Neuronal stem cell (in vitro differentiated cells): ENCODE data around the gene TSBP1.
"Not testable (repeated sequence)": the region's sequence is repeated elsewhere in the genome, so short reads cannot be mapped to it uniquely, and the experiment has no call there.

Source experiments
- DNase-seq: peaks from one replicate; pipeline ENCODE4 v3.0.0-alpha.2; 2013; ENCODE audit warnings: low spot score
- H2AFZ ChIP-seq: one replicate; pipeline ENCODE4 v1.6.1; 2013; ENCODE audit warnings: mild to moderate bottlenecking, low read length, inconsistent platforms
- H2AK5ac ChIP-seq: 2 replicates; pipeline ENCODE4 v1.6.1; 2013; ENCODE audit warnings: low read depth, mild to moderate bottlenecking, inconsistent platforms, low read length, moderate library complexity, mixed read lengths
- H2BK120ac ChIP-seq: 2 replicates; pipeline ENCODE4 v1.6.1; 2013; ENCODE audit warnings: low read depth, mild to moderate bottlenecking, inconsistent platforms, low read length, moderate library complexity, mixed read lengths
- H2BK12ac ChIP-seq: one replicate; pipeline ENCODE4 v1.6.1; 2013; ENCODE audit warnings: low read length, inconsistent platforms
- H2BK15ac ChIP-seq: 2 replicates; pipeline ENCODE4 v1.6.1; 2013; ENCODE audit warnings: mild to moderate bottlenecking, low read length, inconsistent platforms, mixed read lengths
- H2BK5ac ChIP-seq: one replicate; pipeline ENCODE4 v1.6.1; 2013; ENCODE audit warnings: inconsistent platforms, mild to moderate bottlenecking, low read length, moderate library complexity
- H3K14ac ChIP-seq: one replicate; pipeline ENCODE4 v1.6.1; 2013; ENCODE audit warnings: low read length, inconsistent platforms
- H3K18ac ChIP-seq: 2 replicates; pipeline ENCODE4 v1.6.1; 2013; ENCODE audit warnings: low read length, inconsistent platforms
- H3K23ac ChIP-seq: 2 replicates; pipeline ENCODE4 v1.6.1; 2013; ENCODE audit warnings: low read depth, mild to moderate bottlenecking, mixed read lengths, low read length, inconsistent platforms; ENCODE audit not compliant: poor library complexity
- H3K27ac ChIP-seq: replicated peaks from 3 replicates; pipeline ENCODE4 v1.5.1; 2013; ENCODE audit warnings: low read length, inconsistent platforms
- H3K27me3 ChIP-seq, 3 experiments: 2 replicates each; pipeline ENCODE4 v1.6.1; 2013; ENCODE audit warnings: low read length in 3 of 3, mild to moderate bottlenecking in 2 of 3, inconsistent platforms in 1 of 3, low read depth in 1 of 3, mixed read lengths in 1 of 3, moderate library complexity in 1 of 3; ENCODE audit not compliant: control insufficient read depth in 3 of 3, insufficient read depth in 3 of 3
- H3K36me3 ChIP-seq, 2 donors: replicated peaks in 1 of 2; 2 replicates each; pipeline ENCODE4 v1.6.1; 2013; ENCODE audit warnings: low read length in 2 of 2; ENCODE audit not compliant: control insufficient read depth in 2 of 2, insufficient read depth in 2 of 2
- H3K4ac ChIP-seq: 2 replicates; pipeline ENCODE4 v1.6.1; 2013; ENCODE audit warnings: inconsistent platforms, mild to moderate bottlenecking, low read length, moderate library complexity
- H3K4me1 ChIP-seq, 2 donors: 1 replicate in 1 of 2; 2 replicates in 1 of 2; pipeline ENCODE4 v1.6.1; 2013; ENCODE audit warnings: low read length in 2 of 2, low read depth in 1 of 2; ENCODE audit not compliant: control insufficient read depth in 2 of 2, insufficient read depth in 1 of 2
- H3K4me2 ChIP-seq: one replicate; pipeline ENCODE4 v1.6.1; 2013; ENCODE audit warnings: mild to moderate bottlenecking, low read length, inconsistent platforms; ENCODE audit not compliant: insufficient read depth, poor library complexity, severe bottlenecking
- H3K4me3 ChIP-seq, 2 donors: 2 replicates each; pipeline ENCODE4 v1.5.1; 2013; ENCODE audit warnings: low read length in 2 of 2, mild to moderate bottlenecking in 2 of 2, inconsistent platforms in 1 of 2, moderate library complexity in 1 of 2
- H3K79me1 ChIP-seq: one replicate; pipeline ENCODE4 v1.6.1; 2013; ENCODE audit warnings: low read depth, mild to moderate bottlenecking, inconsistent platforms, low read length, moderate library complexity
- H3K9ac ChIP-seq: one replicate; pipeline ENCODE4 v1.6.1; 2013; ENCODE audit warnings: mild to moderate bottlenecking, low read depth, low read length, inconsistent platforms; ENCODE audit not compliant: poor library complexity
- H3K9me3 ChIP-seq, 2 donors: replicated peaks in 1 of 2; 2 replicates each; pipeline versions ENCODE3 to v1.6.1; 2013; ENCODE audit warnings: low read length in 2 of 2, mild to moderate bottlenecking in 2 of 2, inconsistent platforms in 1 of 2, low read depth in 1 of 2, mixed read lengths in 1 of 2, moderate library complexity in 1 of 2; ENCODE audit not compliant: control insufficient read depth in 2 of 2, insufficient read depth in 1 of 2
- H4K8ac ChIP-seq: one replicate; pipeline ENCODE4 v1.6.1; 2013; ENCODE audit warnings: low read depth, mild to moderate bottlenecking, inconsistent platforms, low read length, moderate library complexity
- H4K91ac ChIP-seq: one replicate; pipeline ENCODE4 v1.6.1; 2013; ENCODE audit warnings: low read length, low read depth, mild to moderate bottlenecking, inconsistent platforms; ENCODE audit not compliant: poor library complexity
- WGBS, 2 donors: extraction: QIAGEN DNeasy Blood & Tissue Kit; methylation state at CpG; one replicate each; pipeline ENCODE4 v1.1.7; 2013; ENCODE audit warnings: missing lambda C conversion rate in 2 of 2, mixed read lengths in 1 of 2; ENCODE audit not compliant: insufficient read length in 2 of 2, insufficient replicate concordance in 1 of 2; ENCODE audit errors: extremely low coverage in 2 of 2; 5-methylcytosine and 5-hydroxymethylcytosine counted together

Gene TSBP1

GRCh38 chr6:32359225-32359624 is 12.5 kb downstream of the TSBP1 start:
- H4K8ac ChIP-seq, H2AFZ ChIP-seq, H2BK12ac ChIP-seq, H3K4ac ChIP-seq, H3K9me3 ChIP-seq, H3K18ac ChIP-seq, H3K9ac ChIP-seq, H2BK5ac ChIP-seq, H3K4me3 ChIP-seq, H3K27ac ChIP-seq, H3K4me2 ChIP-seq, H2AK5ac ChIP-seq, H3K4me1 ChIP-seq, H3K23ac ChIP-seq, H3K27me3 ChIP-seq, H2BK120ac ChIP-seq, H3K36me3 ChIP-seq, H3K14ac ChIP-seq, H3K79me1 ChIP-seq, DNase-seq, H2BK15ac ChIP-seq, H4K91ac ChIP-seq: not testable (repeated sequence)
- no CpG with 5 or more reads among the region's 1 CpG for WGBS, 2 donors

DNA sequence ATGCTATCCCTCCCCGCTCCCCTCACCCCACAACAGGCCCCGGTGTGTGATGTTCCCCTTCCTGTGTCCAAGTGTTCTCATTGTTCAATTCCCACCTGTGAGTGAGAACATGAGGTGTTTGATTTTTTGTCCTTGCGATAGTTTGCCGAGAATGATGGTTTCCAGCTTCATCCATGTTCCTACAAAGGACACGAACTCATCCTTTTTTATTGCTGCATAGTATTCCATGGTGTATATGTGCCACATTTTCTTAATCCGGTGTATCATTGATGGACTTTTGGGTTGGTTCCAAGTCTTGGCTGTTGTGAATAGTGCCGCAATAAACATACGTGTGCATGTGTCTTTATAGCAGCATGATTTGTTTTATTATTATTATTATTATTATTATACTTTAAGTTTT is 13.2 kb downstream of the TSBP1 start:
- not testable (repeated sequence) for H3K4me2 ChIP-seq, H3K9me3 ChIP-seq, H4K8ac ChIP-seq, H2BK12ac ChIP-seq, H3K79me1 ChIP-seq, H4K91ac ChIP-seq, H3K18ac ChIP-seq, H3K36me3 ChIP-seq, H2AFZ ChIP-seq, H2BK5ac ChIP-seq, H3K27me3 ChIP-seq, H3K23ac ChIP-seq, H3K4me1 ChIP-seq, H2AK5ac ChIP-seq, H3K27ac ChIP-seq, DNase-seq, H3K14ac ChIP-seq, H3K9ac ChIP-seq, H2BK120ac ChIP-seq, H3K4me3 ChIP-seq, H2BK15ac ChIP-seq, H3K4ac ChIP-seq
- WGBS, 2 donors = no CpG with 5 or more reads among the region's 8 CpGs

DNA sequence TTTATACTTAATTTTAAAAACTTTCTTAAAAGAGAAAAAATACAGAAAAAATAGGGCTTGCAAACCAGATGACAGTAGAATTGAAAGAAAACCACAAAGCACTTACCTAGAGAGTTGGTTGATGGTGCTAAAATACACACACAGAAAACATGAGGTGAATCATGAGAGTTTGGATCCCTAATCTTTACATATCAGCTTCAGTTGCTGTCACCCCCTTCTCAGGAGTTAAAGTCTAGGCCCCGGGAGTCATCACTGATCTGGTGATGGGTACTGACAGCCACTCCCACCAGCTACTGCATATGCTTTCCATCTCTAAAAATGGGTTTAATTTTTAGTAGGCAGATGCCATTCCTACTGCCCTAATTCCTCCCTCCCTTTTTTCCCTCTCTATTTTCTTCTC is 16.7 kb downstream of the TSBP1 start:
- Histone ChIP-seq H3K4me3 (no peak overlapping the region), H3K9ac (no peak overlapping the region), H3K9me3 (no peaks in the 10 kb centered on the region), H2BK5ac (no peak overlapping the region), H2BK12ac (no peak overlapping the region), H4K91ac (no peak overlapping the region), H3K14ac (no peak overlapping the region), H3K27me3 (no peaks in the 10 kb centered on the region), H3K23ac (no peak overlapping the region), H3K4me1 (no peaks in the 10 kb centered on the region), H3K18ac (no peak overlapping the region), H3K36me3 (no peaks in the 10 kb centered on the region), H4K8ac (no peak overlapping the region), H3K4me2 (no peak overlapping the region), H3K79me1 (no peaks in the 10 kb centered on the region), H3K4ac (no peak overlapping the region), H3K27ac (no peak overlapping the region), H2BK120ac (no peak overlapping the region), H2AFZ (no peak overlapping the region), H2BK15ac (no peak overlapping the region), H2AK5ac (no peak overlapping the region)
- no CpG with 5 or more reads among the region's 1 CpG for WGBS, 2 donors
- DNase-seq = no peak

GRCh38 chr6:32353348-32353747 is 18.4 kb downstream of the TSBP1 start:
- Histone ChIP-seq H4K8ac (no peak overlapping the region), H3K4me3 (no peak overlapping the region), H3K9ac (no peak overlapping the region), H2AK5ac (no peak overlapping the region), H3K14ac (no peak overlapping the region), H3K36me3 (no peaks in the 10 kb centered on the region), H3K27ac (no peak overlapping the region), H2BK5ac (no peak overlapping the region), H2BK12ac (no peak overlapping the region), H2BK120ac (no peak overlapping the region), H3K23ac (no peak overlapping the region), H3K27me3 (peaks cover 0 to 3% (median 0%) of the 10 kb centered on the region in 3 experiments), H2BK15ac (no peak overlapping the region), H3K4me1 (no peaks in the 10 kb centered on the region), H4K91ac (no peak overlapping the region), H3K79me1 (no peaks in the 10 kb centered on the region), H3K9me3 (no peaks in the 10 kb centered on the region), H2AFZ (no peak overlapping the region), H3K4ac (no peak overlapping the region), H3K4me2 (no peak overlapping the region), H3K18ac (no peak overlapping the region)
- DNase-seq = no peak
- WGBS, 2 donors = no CpG with 5 or more reads among the region's 2 CpGs
